Measurements from ENCODE around the gene RASD1. TPM values are rescaled to one million over a fixed set of nuclear protein-coding genes. Genes with fewer than 3 reads are reported as not detected.
A peak's percentile ranks its signal among the peaks of the same experiment; 100 is the strongest.
"Not testable (repeated sequence)": the region's sequence is repeated elsewhere in the genome, so short reads cannot be mapped to it uniquely, and the experiment has no call there.

The RASD1 gene
- total RNA-seq, 2 experiments from 2014 or later = 0.39 to 0.58 TPM

DNA sequence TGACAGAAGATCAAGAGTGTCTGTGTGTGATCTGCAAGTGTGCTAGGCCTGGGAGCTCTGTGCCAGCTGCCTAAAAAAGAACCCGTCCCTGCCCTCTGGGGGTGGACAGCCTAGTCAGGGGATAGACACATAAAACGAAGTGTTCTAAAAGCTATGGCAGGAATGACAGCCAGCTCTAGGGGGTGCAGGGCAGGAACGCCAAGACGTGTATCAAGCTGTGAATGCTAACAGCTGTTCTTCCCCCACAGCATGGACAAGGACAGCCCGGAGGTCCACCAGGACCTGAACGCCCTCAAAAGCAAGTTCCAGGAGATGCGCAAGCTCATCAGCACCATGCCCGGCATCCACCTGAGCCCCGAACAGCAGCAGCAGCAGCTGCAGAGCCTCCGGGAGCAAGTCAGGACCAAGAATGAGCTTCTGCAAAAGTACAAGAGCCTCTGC is 5.1 kb downstream of the RASD1 start:
- peaks cover 53% of the 10 kb centered on the region for H3K36me3 Mint-ChIP-seq (ENCODE audit: low read depth)
- CTCF ChIA-PET = interaction anchor here (0.9 to 2.1 kb wide), 3 partner anchors 77 to 151 kb away, joined by 3 to 6 read pairs (median 4); no protein-coding TSS in a partner anchor
- DNase-seq (no peak), ATAC-seq (no peak)
- peaks cover 16% of the 10 kb centered on the region for H3K27me3 Mint-ChIP-seq (ENCODE audit: low read depth)
- peaks cover 39% of the 10 kb centered on the region for H3K4me1 Mint-ChIP-seq (ENCODE audit: low read depth)
- no peaks in the 10 kb centered on the region for H3K9me3 Mint-ChIP-seq (ENCODE audit: insufficient read depth)
- POLR2A ChIA-PET = interaction anchor here (1.1 kb wide), 1 partner anchor 14 kb away, joined by 3 read pairs; the partner anchor contains the start of gene MED9
- no peak overlapping the region for H3K4me3 Mint-ChIP-seq
- no peak overlapping the region for H3K27ac Mint-ChIP-seq

DNA sequence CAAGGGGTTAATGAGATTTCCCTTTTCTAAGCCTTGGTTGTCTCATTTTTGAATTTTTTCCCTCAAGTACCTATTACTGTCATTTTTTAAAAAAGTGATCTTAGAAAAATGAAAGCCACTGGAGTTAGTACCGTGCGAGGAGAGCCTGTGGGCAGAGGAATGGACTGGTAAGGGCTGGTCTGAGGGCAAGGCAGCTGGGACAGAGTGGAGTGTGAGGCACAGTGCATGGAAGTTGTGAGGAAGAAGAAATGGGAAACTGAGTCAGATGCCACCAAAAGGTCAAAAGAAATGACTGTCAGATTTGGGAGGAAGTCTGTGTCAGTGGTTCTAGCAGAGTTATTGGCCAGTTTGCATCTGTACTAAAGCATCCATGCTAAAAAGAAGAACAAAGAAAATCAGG is 8.2 kb downstream of the RASD1 start:
- CTCF ChIA-PET = no interaction called here
- H3K27me3 Mint-ChIP-seq (ENCODE audit: low read depth) = no peaks in the 10 kb centered on the region
- ATAC-seq = no peak
- no peak for DNase-seq
- POLR2A ChIA-PET = no interaction called here
- H3K4me3 Mint-ChIP-seq = no peak overlapping the region
- H3K4me1 Mint-ChIP-seq (ENCODE audit: low read depth) = peaks cover 39% of the 10 kb centered on the region
- peak overlapping the region; percentile 22 for H3K27ac Mint-ChIP-seq
- no peaks in the 10 kb centered on the region for H3K9me3 Mint-ChIP-seq (ENCODE audit: insufficient read depth)
- peaks cover 58% of the 10 kb centered on the region for H3K36me3 Mint-ChIP-seq (ENCODE audit: low read depth)

DNA sequence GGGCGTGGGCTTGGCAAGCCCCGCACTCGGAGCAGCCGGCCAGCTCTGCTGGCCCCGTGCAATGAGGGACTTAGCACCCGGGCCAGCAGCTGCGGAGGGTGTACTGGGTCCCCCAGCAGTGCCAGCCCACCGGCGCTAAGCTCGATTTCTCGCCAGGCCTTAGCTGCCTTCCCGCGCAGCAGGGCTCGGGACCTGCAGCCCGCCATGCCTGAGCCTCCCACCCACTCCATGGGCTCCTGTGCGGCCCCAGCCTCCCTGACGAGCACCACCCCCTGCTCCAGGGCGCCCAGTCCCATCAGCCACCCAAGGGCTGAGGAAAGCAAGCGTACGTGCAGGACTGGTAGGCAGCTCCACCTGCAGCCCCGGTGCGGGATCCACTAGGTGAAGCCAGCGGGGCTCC is 9.8 kb downstream of the RASD1 start:
- peaks cover 53% of the 10 kb centered on the region for H3K36me3 Mint-ChIP-seq (ENCODE audit: low read depth)
- H3K4me3 Mint-ChIP-seq; H3K27me3 Mint-ChIP-seq (ENCODE audit: low read depth); DNase-seq; POLR2A ChIA-PET; ATAC-seq; H3K27ac Mint-ChIP-seq; H3K9me3 Mint-ChIP-seq (ENCODE audit: insufficient read depth): not testable (repeated sequence)
- peaks cover 52% of the 10 kb centered on the region for H3K4me1 Mint-ChIP-seq (ENCODE audit: low read depth)
- CTCF ChIA-PET = interaction anchor here (2.0 kb wide), 1 partner anchor 10 kb away, joined by 10 read pairs; the partner anchor contains the start of gene RASD1

DNA sequence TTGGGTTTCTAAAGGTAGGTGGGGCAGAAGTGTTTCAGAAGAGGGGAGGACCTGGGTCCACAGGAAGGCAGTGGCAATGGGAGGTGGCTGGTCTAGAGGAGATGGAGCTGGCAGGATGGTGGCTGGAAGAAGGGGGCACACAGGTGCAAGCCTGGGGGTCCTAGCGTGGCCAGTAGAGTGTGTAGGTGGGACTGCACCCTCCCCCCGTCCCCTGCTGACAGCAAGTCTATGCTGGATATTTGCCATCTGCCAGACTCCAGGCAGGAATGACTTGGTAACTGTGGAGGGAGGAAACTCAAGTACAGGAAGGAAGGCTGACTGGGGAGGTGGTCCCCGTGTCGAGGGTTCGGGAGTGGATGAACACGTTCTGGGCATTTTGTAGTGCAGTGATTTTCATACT is 10.8 kb downstream of the RASD1 start:
- Mint-ChIP-seq H3K4me3 (no peak overlapping the region), H3K36me3 (ENCODE audit: low read depth) (peaks cover 52% of the 10 kb centered on the region), H3K27ac (peak overlapping the region; percentile 25), H3K27me3 (ENCODE audit: low read depth) (no peaks in the 10 kb centered on the region), H3K4me1 (ENCODE audit: low read depth) (peaks cover 60% of the 10 kb centered on the region), H3K9me3 (ENCODE audit: insufficient read depth) (no peaks in the 10 kb centered on the region)
- ChIA-PET POLR2A (no interaction called here), CTCF (no interaction called here)
- ATAC-seq = no peak
- DNase-seq = no peak

DNA sequence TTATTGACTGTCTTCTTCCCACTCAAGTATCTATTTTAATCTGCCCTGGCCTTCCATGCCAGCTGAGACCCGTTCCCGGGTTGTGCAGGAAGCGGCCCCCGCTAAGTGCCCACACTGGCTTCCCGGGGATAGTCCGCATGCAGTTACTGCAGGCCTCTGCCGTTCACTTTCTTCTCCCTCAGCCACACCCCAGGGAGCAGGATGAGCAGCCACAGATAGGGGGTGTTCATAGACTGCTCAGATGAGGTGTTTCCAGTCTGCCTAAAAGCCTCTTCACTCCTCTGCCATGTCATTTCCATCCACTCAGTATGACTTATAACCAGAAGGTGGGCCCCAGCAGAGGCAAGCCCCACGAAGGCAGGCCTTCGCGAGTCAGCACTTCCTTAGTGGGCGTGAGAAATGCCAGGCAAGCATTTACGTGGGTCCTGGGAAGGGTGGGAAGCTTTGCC is 11.7 kb downstream of the RASD1 start:
- H3K9me3 Mint-ChIP-seq (ENCODE audit: insufficient read depth) = no peaks in the 10 kb centered on the region
- peak; percentile 72 for ATAC-seq
- ChIA-PET POLR2A (no interaction called here), CTCF (interaction anchor here (1.0 to 1.3 kb wide), 2 partner anchors 12 to 125 kb away, joined by 3 read pairs; partner anchors contain the start of gene RASD1)
- H3K27me3 Mint-ChIP-seq (ENCODE audit: low read depth) = no peaks in the 10 kb centered on the region
- H3K36me3 Mint-ChIP-seq (ENCODE audit: low read depth) = peaks cover 54% of the 10 kb centered on the region
- H3K4me3 Mint-ChIP-seq = no peak overlapping the region
- peaks cover 66% of the 10 kb centered on the region for H3K4me1 Mint-ChIP-seq (ENCODE audit: low read depth)
- peak; percentile 32 for DNase-seq
- peak overlapping the region; percentile 53 for H3K27ac Mint-ChIP-seq

DNA sequence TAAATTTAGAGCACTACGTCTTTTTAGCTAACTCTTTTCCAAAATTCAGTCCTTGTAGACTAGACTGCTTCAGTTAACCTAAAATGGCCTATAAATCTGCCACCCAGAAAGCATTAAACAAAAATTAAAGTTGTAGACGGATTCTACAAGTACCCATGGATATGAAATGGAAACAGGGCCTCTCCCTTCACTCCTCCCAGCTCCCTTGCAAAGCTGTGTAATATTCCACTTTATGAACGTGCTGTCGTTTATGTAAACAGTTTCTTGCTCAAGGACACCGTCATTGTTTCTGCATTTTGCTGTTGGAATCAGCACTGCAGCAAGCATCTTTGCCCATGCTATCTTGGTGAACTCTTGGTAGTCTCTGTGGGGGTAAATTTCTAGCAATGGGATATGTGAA is 14.3 kb downstream of the RASD1 start:
- no peaks in the 10 kb centered on the region for H3K27me3 Mint-ChIP-seq (ENCODE audit: low read depth)
- peaks cover 36% of the 10 kb centered on the region for H3K36me3 Mint-ChIP-seq (ENCODE audit: low read depth)
- DNase-seq = no peak
- H3K4me1 Mint-ChIP-seq (ENCODE audit: low read depth) = peaks cover 68% of the 10 kb centered on the region
- H3K9me3 Mint-ChIP-seq (ENCODE audit: insufficient read depth) = no peaks in the 10 kb centered on the region
- H3K27ac Mint-ChIP-seq = no peak overlapping the region
- CTCF ChIA-PET = interaction anchor here (0.9 to 1.0 kb wide), 2 partner anchors 15 to 160 kb away, joined by 3 to 5 read pairs; partner anchors contain the start of gene RASD1
- ATAC-seq = no peak
- POLR2A ChIA-PET = interaction anchor here (0.5 kb wide), 1 partner anchor 35 kb away, joined by 3 read pairs; no protein-coding TSS in a partner anchor
- H3K4me3 Mint-ChIP-seq = no peak overlapping the region

DNA sequence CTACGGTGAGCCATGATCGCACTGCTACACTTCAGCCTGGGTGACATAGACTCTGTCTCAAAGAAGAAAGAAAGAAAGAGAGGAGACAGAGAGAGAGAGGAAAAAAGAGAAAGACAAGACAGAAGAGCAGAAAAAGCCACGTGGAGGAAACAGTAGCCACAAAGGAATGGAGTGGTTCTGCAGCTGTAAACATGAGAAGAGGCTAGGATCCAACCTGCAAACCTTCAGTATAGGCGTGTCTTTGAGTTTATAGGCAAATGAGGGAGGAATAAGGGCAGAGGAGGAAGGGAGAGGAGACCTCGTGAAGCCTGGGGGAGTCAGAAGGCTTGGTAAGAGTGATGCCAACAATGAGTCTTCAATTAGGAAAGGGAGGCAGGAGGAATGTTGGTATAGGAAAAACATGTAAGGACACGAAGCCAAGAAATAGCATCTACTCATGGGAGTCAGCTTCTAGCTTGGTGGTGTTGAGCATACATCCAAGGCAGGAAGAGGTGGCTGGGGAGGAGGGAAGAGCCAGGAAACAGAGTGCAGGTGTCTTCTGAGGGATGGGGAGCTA is 15.5 kb downstream of the RASD1 start:
- DNase-seq (no peak), ATAC-seq (no peak)
- Mint-ChIP-seq H3K9me3 (ENCODE audit: insufficient read depth) (no peaks in the 10 kb centered on the region), H3K27ac (peak overlapping the region; percentile 45), H3K4me1 (ENCODE audit: low read depth) (peaks cover 71% of the 10 kb centered on the region), H3K4me3 (no peak overlapping the region), H3K36me3 (ENCODE audit: low read depth) (peaks cover 27% of the 10 kb centered on the region), H3K27me3 (ENCODE audit: low read depth) (no peaks in the 10 kb centered on the region)
- ChIA-PET POLR2A (no interaction called here), CTCF (interaction anchor here (1.2 kb wide), 1 partner anchor 16 kb away, joined by 3 read pairs; no protein-coding TSS in a partner anchor)

DNA sequence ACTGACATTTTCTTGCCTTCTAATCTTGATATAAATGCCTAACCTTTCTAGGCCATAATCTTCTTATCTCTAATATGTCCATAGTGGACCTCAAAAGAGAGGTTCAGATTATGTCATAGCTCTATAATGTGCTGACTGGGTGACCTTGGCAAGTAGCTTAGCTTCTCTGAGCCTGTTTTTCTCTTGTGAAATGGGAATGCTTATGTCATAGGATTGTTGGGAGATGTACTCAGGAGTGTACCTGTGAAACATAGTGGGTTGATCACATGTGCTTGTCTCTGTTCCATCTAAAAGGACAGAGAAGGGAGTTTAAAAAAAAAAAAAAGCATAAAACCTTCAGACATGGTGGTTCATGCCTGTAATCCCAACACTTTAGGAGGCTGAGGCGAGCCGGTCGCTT is 17.0 kb downstream of the RASD1 start:
- peaks cover 19% of the 10 kb centered on the region for H3K36me3 Mint-ChIP-seq (ENCODE audit: low read depth)
- DNase-seq (no peak), ATAC-seq (no peak)
- no peaks in the 10 kb centered on the region for H3K9me3 Mint-ChIP-seq (ENCODE audit: insufficient read depth)
- H3K4me3 Mint-ChIP-seq = peak overlapping the region; percentile 7
- peaks cover 61% of the 10 kb centered on the region for H3K4me1 Mint-ChIP-seq (ENCODE audit: low read depth)
- POLR2A ChIA-PET = no interaction called here
- H3K27me3 Mint-ChIP-seq (ENCODE audit: low read depth) = peaks cover 3% of the 10 kb centered on the region
- no peak overlapping the region for H3K27ac Mint-ChIP-seq
- CTCF ChIA-PET = interaction anchor here (1.0 kb wide), 1 partner anchor 18 kb away, joined by 4 read pairs; no protein-coding TSS in a partner anchor

DNA sequence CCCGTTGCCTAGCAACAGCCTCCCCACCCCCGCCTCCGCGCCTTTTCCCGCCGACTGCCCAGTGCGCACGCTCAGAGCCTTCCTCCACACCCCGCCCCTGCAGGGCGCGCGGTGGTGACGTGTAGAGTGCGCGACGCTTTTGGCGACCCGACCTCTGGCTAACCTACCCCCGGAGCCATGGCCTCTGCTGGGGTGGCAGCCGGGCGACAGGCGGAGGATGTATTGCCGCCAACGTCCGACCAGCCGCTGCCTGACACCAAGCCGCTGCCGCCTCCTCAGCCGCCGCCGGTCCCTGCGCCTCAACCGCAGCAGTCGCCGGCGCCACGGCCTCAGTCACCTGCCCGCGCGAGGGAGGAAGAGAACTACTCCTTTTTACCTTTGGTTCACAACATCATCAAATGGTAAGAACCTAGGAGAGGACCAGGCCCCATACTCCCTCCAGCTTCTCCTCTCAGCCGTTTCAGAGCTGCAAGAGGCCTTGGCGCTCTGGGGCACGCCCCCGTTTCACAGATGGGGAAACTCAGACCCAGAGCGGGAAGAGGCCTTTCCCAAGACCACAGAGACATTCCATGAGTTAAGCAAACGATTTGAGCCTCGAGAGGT is 19.2 kb downstream of the RASD1 start, which contains the start of gene MED9:
TSS of gene MED9 (plus strand) at position 136 of the 603 bp plus-strand sequence. CDS start at position 178, 42 bp downstream.
- Mint-ChIP-seq H3K27me3 (ENCODE audit: low read depth) (peaks cover 17% of the 10 kb centered on the region), H3K36me3 (ENCODE audit: low read depth) (peaks cover 17% of the 10 kb centered on the region), H3K9me3 (ENCODE audit: insufficient read depth) (no peaks in the 10 kb centered on the region), H3K4me1 (ENCODE audit: low read depth) (peaks cover 49% of the 10 kb centered on the region), H3K4me3 (peak within 1 kb of the TSS; percentile 92), H3K27ac (peak within 1 kb of the TSS; percentile 91)
- POLR2A ChIA-PET = interaction anchor here (1.0 kb wide), 1 partner anchor 14 kb away, joined by 3 read pairs; no protein-coding TSS in a partner anchor
- CTCF ChIA-PET = no interaction called here
- DNase-seq = peak; percentile 95
- peak; percentile 98 for ATAC-seq

DNA sequence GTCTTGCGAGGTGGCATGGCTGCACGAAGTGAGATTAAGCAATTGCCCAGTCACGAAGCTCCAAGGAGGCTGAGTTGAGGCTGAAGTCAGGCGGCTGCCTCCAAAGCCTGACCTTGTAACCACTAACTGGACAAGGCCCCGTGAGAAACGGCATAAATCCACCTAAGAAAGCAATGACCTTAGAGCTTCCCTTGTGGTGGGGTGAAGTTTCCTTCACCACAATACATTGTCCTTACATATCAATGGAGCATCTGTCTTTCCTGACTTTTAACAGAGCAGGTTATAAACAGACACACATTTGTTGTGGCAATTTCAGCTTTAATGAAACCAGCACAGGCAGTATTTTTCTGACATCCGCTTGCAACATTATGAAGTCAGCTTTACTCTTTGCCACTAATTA is 21.9 kb downstream of the RASD1 start:
- no peak overlapping the region for H3K27ac Mint-ChIP-seq
- no peak for DNase-seq
- no peak for ATAC-seq
- peaks cover 27% of the 10 kb centered on the region for H3K4me1 Mint-ChIP-seq (ENCODE audit: low read depth)
- no peak overlapping the region for H3K4me3 Mint-ChIP-seq
- peaks cover 24% of the 10 kb centered on the region for H3K27me3 Mint-ChIP-seq (ENCODE audit: low read depth)
- ChIA-PET CTCF (no interaction called here), POLR2A (no interaction called here)
- peaks cover 2% of the 10 kb centered on the region for H3K36me3 Mint-ChIP-seq (ENCODE audit: low read depth)
- no peaks in the 10 kb centered on the region for H3K9me3 Mint-ChIP-seq (ENCODE audit: insufficient read depth)

DNA sequence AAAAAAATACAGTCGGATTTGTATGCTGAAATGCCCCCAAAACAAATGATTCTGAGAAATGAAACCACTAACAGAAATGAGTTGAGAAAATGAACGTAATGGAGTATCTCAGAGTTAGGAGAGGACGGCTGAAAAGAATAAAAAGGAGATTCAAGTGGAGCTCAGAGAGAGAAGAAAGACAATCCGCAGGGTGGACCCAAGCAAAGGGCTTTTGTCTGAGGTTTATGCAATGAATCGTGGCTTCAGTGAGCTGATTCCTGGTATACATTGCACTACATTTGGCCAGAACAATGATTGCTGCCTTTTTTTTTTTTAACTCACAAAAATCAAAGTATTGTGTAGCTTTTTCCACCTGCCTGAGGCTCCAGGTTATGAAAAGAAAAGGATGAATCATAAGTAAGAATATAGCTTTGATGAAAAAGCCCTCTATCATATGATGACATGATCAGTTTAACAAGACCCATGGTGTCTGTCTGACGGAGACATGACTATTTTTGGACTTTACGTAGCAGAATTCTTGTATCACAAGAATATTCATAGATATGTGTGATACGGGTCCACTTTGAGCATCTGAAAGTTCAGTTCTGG is 23.8 kb downstream of the RASD1 start:
- Mint-ChIP-seq H3K4me1 (ENCODE audit: low read depth) (peaks cover 11% of the 10 kb centered on the region), H3K9me3 (ENCODE audit: insufficient read depth) (no peaks in the 10 kb centered on the region), H3K4me3 (no peak overlapping the region), H3K27me3 (ENCODE audit: low read depth) (peaks cover 24% of the 10 kb centered on the region), H3K27ac (no peak overlapping the region), H3K36me3 (ENCODE audit: low read depth) (no peaks in the 10 kb centered on the region)
- ATAC-seq = no peak
- ChIA-PET POLR2A (no interaction called here), CTCF (interaction anchor here (0.6 to 1.5 kb wide), 4 partner anchors 23 to 373 kb away, joined by 3 to 6 read pairs (median 4); partner anchors contain the start of gene RASD1)
- DNase-seq = no peak

DNA sequence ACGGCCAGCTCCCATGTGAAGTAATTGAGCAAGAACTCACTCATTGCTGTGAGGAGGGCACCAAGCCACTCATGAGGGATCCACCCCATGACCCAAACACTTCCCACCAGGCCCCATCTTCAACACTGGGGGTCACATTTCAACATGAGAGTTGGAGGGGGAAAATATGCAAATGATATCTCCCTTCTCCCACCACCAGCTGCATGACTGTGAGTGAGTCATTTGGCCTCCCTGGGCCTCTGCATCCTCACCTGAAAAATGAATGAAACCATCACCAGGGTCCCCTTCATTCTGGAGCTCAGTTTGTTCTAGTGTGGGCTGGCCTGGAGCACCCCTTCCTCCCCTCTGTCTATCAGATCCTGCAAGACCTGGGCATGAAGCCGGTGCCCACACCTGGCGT is 26.2 kb downstream of the RASD1 start:
- ATAC-seq (no peak), DNase-seq (no peak)
- Mint-ChIP-seq H3K4me1 (ENCODE audit: low read depth) (no peaks in the 10 kb centered on the region), H3K27me3 (ENCODE audit: low read depth) (peaks cover 34% of the 10 kb centered on the region), H3K36me3 (ENCODE audit: low read depth) (no peaks in the 10 kb centered on the region), H3K4me3 (no peak overlapping the region), H3K9me3 (ENCODE audit: insufficient read depth) (no peaks in the 10 kb centered on the region), H3K27ac (no peak overlapping the region)
- ChIA-PET CTCF (no interaction called here), POLR2A (no interaction called here)

Data from activated CD8-positive, alpha-beta T cell treated with anti-CD3 and anti-CD28 coated beads, Interleukin-2, amount 10 ng/mL, durations not matched to agents 7 days and 5 days (primary cell).